HEK293 (cell line): Measurements from ENCODE around the gene TECPR2.

Experiments
- CTCF ChIA-PET: fragments of 350-600 bp; formaldehyde crosslinking; extraction: SDS; loops from one replicate; lab custom pipeline; 2021; ENCODE audit warnings: antibody characterized with exemption; lab: Yijun Ruan, JAX
- POLR2A ChIA-PET: fragments of 300-600 bp; formaldehyde crosslinking; extraction: SDS; loops from one replicate; lab custom pipeline; 2020; ENCODE audit warnings: antibody characterized with exemption, inconsistent platforms; lab: Yijun Ruan, JAX
- H3K27ac ChIP-seq: fragments of 200-500 bp; sonication (Bioruptor generic); 2 replicates; pipeline ENCODE4 v1.5.1; 2014; ENCODE audit warnings: low read depth, low read length, control low read depth, inconsistent platforms; ENCODE audit errors: extremely low read depth
- H3K36me3 ChIP-seq, 2 experiments: fragments of 200-500 bp in 1 of 2; sonication (Bioruptor generic) in 1 of 2; 1 replicate in 1 of 2; 2 replicates in 1 of 2; pipeline ENCODE4 v1.5.1; 2014 to 2017; ENCODE audit warnings: inconsistent platforms in 2 of 2, low read length in 2 of 2; ENCODE audit not compliant: control insufficient read depth in 2 of 2, insufficient read depth in 1 of 2
- H3K4me1 ChIP-seq: fragments of 200-500 bp; sonication (Bioruptor generic); 2 replicates; pipeline ENCODE4 v1.5.1; 2014; ENCODE audit warnings: mild to moderate bottlenecking, low read length, inconsistent platforms; ENCODE audit not compliant: control insufficient read depth, insufficient read depth
- H3K4me3 ChIP-seq: 2 replicates; pipeline ENCODE4 v1.5.1; 2011; ENCODE audit warnings: low read depth, mild to moderate bottlenecking, control low read depth, low read length, moderate library complexity
- H3K9me3 ChIP-seq: fragments of 200-500 bp; sonication (Bioruptor generic); 2 replicates; pipeline ENCODE4 v1.5.1; 2014; ENCODE audit warnings: low read depth, low read length, inconsistent platforms; ENCODE audit not compliant: control insufficient read depth, insufficient read depth
- FEZF1 ChIP-seq: fragments of 450-650 bp; formaldehyde crosslinking; IDR thresholded peaks from 2 replicates; pipeline ENCODE4 v1.5.1; 2016; ENCODE audit warnings: missing biosample characterization, missing genetic modification characterization
- GLI4 ChIP-seq: fragments of 450-650 bp; formaldehyde crosslinking; IDR thresholded peaks from 2 replicates; pipeline ENCODE4 v1.5.1; 2016; ENCODE audit warnings: missing biosample characterization, missing genetic modification characterization
- HOXA7 ChIP-seq: sonication (generic); formaldehyde crosslinking; IDR thresholded peaks from 2 replicates; pipeline ENCODE4 v1.8.1; 2022; ENCODE audit warnings: missing genetic modification reagents, borderline replicate concordance
- KLF7 ChIP-seq: fragments of 450-650 bp; formaldehyde crosslinking; IDR thresholded peaks from 2 replicates; pipeline ENCODE4 v1.5.1; 2016; ENCODE audit warnings: missing biosample characterization, missing genetic modification characterization, borderline replicate concordance
- PRDM1 ChIP-seq: fragments of 450-650 bp; formaldehyde crosslinking; IDR thresholded peaks from 2 replicates; pipeline ENCODE4; 2016; ENCODE audit warnings: missing biosample characterization, missing genetic modification characterization
- SP7 ChIP-seq: fragments of 450-650 bp; formaldehyde crosslinking; IDR thresholded peaks from 2 replicates; pipeline ENCODE4 v1.5.1; 2016; ENCODE audit warnings: missing biosample characterization, missing genetic modification characterization
- TRIM28 ChIP-seq: IDR thresholded peaks from 2 replicates; pipeline ENCODE4 v1.6.1; 2011; ENCODE audit warnings: low read length, control low read depth, borderline replicate concordance
- ZBTB1 ChIP-seq: fragments of 450-650 bp; formaldehyde crosslinking; IDR thresholded peaks from 2 replicates; pipeline ENCODE4 v1.5.1; 2016; ENCODE audit warnings: missing biosample characterization, missing genetic modification characterization
- ZFHX2 ChIP-seq: fragments of 450-650 bp; formaldehyde crosslinking; conservative IDR thresholded peaks from 2 replicates; pipeline ENCODE4 v1.5.1; 2016; ENCODE audit warnings: missing biosample characterization, missing genetic modification characterization
- ZFP37 ChIP-seq: fragments of 450-650 bp; formaldehyde crosslinking; IDR thresholded peaks from 2 replicates; pipeline ENCODE4 v1.5.1; 2016; ENCODE audit warnings: missing biosample characterization, missing genetic modification characterization
- ZNF133 ChIP-seq: fragments of 450-650 bp; formaldehyde crosslinking; IDR thresholded peaks from 2 replicates; pipeline ENCODE4 v1.5.1; 2016; ENCODE audit warnings: missing biosample characterization, missing genetic modification characterization
- ZNF155 ChIP-seq: fragments of 450-650 bp; formaldehyde crosslinking; IDR thresholded peaks from 2 replicates; pipeline ENCODE4 v1.5.1; 2016; ENCODE audit warnings: missing biosample characterization, missing genetic modification characterization
- ZNF169 ChIP-seq: fragments of 450-650 bp; formaldehyde crosslinking; IDR thresholded peaks from 2 replicates; pipeline ENCODE4 v1.5.1; 2016; ENCODE audit warnings: missing biosample characterization, missing genetic modification characterization
- ZNF248 ChIP-seq: fragments of 450-650 bp; formaldehyde crosslinking; IDR thresholded peaks from 2 replicates; pipeline ENCODE4 v1.5.1; 2017; ENCODE audit warnings: missing biosample characterization, missing genetic modification characterization
- ZNF391 ChIP-seq: fragments of 450-650 bp; formaldehyde crosslinking; IDR thresholded peaks from 2 replicates; pipeline ENCODE4 v1.5.1; 2016; ENCODE audit warnings: low read depth, missing biosample characterization, missing genetic modification characterization, borderline replicate concordance
- ZNF544 ChIP-seq: fragments of 450-650 bp; formaldehyde crosslinking; IDR thresholded peaks from 2 replicates; pipeline ENCODE4 v1.5.0; 2017; ENCODE audit warnings: missing biosample characterization, missing genetic modification characterization
- ZNF560 ChIP-seq: fragments of 450-650 bp; formaldehyde crosslinking; IDR thresholded peaks from 2 replicates; pipeline ENCODE4 v1.5.1; 2017; ENCODE audit warnings: missing biosample characterization, missing genetic modification characterization, borderline replicate concordance
- ZNF677 ChIP-seq: fragments of 450-650 bp; IDR thresholded peaks from 2 replicates; pipeline ENCODE4 v1.5.0; 2018; ENCODE audit warnings: missing biosample characterization, mild to moderate bottlenecking, missing genetic modification characterization, moderate library complexity
- ZNF707 ChIP-seq: fragments of 450-650 bp; formaldehyde crosslinking; IDR thresholded peaks from 2 replicates; pipeline ENCODE4 v1.5.1; 2016; ENCODE audit warnings: missing biosample characterization, missing genetic modification characterization
- TF ChIP-seq, protein P1 (sequence below): fragments of 450-650 bp; formaldehyde crosslinking; IDR thresholded peaks from 2 replicates; pipeline ENCODE4 v1.5.1; 2016; ENCODE audit warnings: missing biosample characterization, missing genetic modification characterization
- TF ChIP-seq, protein P2 (sequence below): fragments of 450-650 bp; formaldehyde crosslinking; IDR thresholded peaks from 2 replicates; pipeline ENCODE4 v1.5.1; 2017; ENCODE audit warnings: missing biosample characterization, missing genetic modification characterization
- TF ChIP-seq, protein P3 (sequence below): fragments of 450-650 bp; formaldehyde crosslinking; IDR thresholded peaks from 2 replicates; pipeline ENCODE4 v1.5.1; 2016; ENCODE audit warnings: missing biosample characterization, missing genetic modification characterization

Gene TECPR2

DNA sequence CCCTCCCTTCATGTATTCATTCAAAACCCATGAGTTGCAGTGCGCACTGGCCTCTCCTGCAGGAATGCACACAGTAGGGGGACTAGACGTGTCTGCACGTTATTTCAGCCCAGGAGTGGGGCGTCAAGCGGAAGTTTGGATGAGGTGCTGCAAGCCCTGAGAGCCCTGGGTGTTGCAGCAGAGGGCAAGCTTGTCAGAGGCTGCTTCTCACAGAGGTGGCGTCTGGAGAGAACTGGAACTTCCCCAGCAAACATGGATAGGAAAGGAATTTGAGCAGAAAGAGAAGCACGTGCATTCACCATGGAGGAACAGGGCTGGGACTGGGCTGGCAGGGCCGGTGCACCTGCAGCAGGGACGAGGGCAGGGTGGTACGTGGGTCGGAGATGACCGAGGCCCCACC lies 64.9 kb downstream of the TECPR2 start:
- POLR2A ChIA-PET = no interaction called here
- CTCF ChIA-PET = no interaction called here
- H3K4me1 ChIP-seq = no peaks in the 10 kb centered on the region
- peak; percentile 95 for TF ChIP-seq ZNF707
- TF ChIP-seq SP7 (tag by site-specific recombination) = no peak
- TF ChIP-seq GLI4 (tag by site-specific recombination) = no peak
- TF ChIP-seq, all 188 proteins: peak for 1
- Histone ChIP-seq H3K27ac (no peak overlapping the region), H3K36me3 (peaks cover 0 to 55% of the 10 kb centered on the region in 2 experiments; a peak in 2 of 3 replicates), H3K9me3 (no peaks in the 10 kb centered on the region), H3K4me3 (no peak overlapping the region)

DNA sequence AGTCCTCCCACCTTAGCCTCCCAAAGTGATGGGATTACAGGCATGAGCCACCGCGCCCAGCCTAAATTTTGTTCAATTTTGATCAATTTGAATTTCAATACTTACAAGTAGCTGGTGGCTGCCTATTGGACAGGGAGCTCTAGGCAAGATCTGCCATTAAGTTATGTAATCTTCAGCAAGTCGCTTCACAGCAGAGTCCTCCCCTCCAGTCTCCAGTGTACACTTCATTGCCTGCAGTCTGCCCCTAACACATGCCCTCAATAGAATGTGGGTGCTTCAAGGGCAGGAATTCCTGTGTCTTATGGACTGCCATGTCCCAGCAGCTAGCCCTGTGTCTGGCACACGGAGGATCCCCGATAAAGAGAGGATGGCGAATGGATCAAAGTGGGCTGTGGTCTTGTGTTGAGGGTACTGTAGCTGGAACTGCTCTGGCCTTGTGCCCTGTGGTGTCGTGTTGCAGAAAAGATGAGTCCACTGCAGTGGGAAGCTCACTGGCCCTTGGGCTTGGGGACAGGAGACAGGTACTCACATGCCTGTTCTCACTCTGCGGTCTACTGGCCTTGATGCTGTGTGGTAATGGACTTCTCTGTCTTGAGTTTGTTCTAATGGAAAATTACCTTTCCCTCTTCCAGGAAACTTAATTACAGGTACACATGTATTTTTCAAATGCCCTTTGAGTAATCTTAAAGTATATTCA lies 67.6 kb downstream of the TECPR2 start:
- Histone ChIP-seq H3K9me3 (no peaks in the 10 kb centered on the region), H3K4me1 (no peaks in the 10 kb centered on the region), H3K36me3 (peaks cover 0 to 58% of the 10 kb centered on the region in 2 experiments; a peak in 2 of 3 replicates), H3K4me3 (no peak overlapping the region), H3K27ac (no peak overlapping the region)
- ChIA-PET POLR2A (interaction anchor here (0.7 kb wide), 1 partner anchor 48 kb away, joined by 4 read pairs; no protein-coding TSS in a partner anchor), CTCF (interaction anchor here (0.6 to 2.0 kb wide), 2 partner anchors 8 to 1697 kb away, joined by 4 to 6 read pairs; no protein-coding TSS in a partner anchor)
- TF ChIP-seq ZBTB1 = no peak
- no peak for TF ChIP-seq KLF7
- TF ChIP-seq, protein P1, sequence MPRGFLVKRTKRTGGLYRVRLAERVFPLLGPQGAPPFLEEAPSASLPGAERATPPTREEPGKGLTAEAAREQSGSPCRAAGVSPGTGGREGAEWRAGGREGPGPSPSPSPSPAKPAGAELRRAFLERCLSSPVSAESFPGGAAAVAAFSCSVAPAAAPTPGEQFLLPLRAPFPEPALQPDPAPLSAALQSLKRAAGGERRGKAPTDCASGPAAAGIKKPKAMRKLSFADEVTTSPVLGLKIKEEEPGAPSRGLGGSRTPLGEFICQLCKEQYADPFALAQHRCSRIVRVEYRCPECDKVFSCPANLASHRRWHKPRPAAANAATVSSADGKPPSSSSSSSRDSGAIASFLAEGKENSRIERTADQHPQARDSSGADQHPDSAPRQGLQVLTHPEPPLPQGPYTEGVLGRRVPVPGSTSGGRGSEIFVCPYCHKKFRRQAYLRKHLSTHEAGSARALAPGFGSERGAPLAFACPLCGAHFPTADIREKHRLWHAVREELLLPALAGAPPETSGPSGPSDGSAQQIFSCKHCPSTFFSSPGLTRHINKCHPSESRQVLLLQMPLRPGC (tag by site-specific recombination) = no peak
- TF ChIP-seq ZNF133 (tag by site-specific recombination) = no peak
- no peak for TF ChIP-seq ZNF677 (tag by site-specific recombination)
- TF ChIP-seq, protein P2, sequence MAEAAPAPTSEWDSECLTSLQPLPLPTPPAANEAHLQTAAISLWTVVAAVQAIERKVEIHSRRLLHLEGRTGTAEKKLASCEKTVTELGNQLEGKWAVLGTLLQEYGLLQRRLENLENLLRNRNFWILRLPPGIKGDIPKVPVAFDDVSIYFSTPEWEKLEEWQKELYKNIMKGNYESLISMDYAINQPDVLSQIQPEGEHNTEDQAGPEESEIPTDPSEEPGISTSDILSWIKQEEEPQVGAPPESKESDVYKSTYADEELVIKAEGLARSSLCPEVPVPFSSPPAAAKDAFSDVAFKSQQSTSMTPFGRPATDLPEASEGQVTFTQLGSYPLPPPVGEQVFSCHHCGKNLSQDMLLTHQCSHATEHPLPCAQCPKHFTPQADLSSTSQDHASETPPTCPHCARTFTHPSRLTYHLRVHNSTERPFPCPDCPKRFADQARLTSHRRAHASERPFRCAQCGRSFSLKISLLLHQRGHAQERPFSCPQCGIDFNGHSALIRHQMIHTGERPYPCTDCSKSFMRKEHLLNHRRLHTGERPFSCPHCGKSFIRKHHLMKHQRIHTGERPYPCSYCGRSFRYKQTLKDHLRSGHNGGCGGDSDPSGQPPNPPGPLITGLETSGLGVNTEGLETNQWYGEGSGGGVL (tag by site-specific recombination) = no peak
- TF ChIP-seq ZFP37 (tag by site-specific recombination) = no peak
- no peak for TF ChIP-seq ZNF391
- TF ChIP-seq HOXA7 (CRISPR knock-in tag) = no peak
- no peak for TF ChIP-seq ZNF560 (tag by site-specific recombination)
- no peak for TF ChIP-seq ZNF544 (tag by site-specific recombination)
- TF ChIP-seq ZNF169 (tag by site-specific recombination) = no peak
- TF ChIP-seq ZNF155 (tag by site-specific recombination) = no peak
- TF ChIP-seq ZNF248 = no peak
- TF ChIP-seq PRDM1 = no peak
- TF ChIP-seq FEZF1 (tag by site-specific recombination) = no peak
- TF ChIP-seq TRIM28 = no peak

- Histone ChIP-seq H3K36me3 (peaks cover 0 to 63% of the 10 kb centered on the region in 2 experiments; a peak in 2 of 3 replicates), H3K9me3 (no peaks in the 10 kb centered on the region), H3K4me3 (no peak overlapping the region), H3K27ac (no peak overlapping the region), H3K4me1 (no peaks in the 10 kb centered on the region)
- POLR2A ChIA-PET = no interaction called here
- TF ChIP-seq, protein P3, sequence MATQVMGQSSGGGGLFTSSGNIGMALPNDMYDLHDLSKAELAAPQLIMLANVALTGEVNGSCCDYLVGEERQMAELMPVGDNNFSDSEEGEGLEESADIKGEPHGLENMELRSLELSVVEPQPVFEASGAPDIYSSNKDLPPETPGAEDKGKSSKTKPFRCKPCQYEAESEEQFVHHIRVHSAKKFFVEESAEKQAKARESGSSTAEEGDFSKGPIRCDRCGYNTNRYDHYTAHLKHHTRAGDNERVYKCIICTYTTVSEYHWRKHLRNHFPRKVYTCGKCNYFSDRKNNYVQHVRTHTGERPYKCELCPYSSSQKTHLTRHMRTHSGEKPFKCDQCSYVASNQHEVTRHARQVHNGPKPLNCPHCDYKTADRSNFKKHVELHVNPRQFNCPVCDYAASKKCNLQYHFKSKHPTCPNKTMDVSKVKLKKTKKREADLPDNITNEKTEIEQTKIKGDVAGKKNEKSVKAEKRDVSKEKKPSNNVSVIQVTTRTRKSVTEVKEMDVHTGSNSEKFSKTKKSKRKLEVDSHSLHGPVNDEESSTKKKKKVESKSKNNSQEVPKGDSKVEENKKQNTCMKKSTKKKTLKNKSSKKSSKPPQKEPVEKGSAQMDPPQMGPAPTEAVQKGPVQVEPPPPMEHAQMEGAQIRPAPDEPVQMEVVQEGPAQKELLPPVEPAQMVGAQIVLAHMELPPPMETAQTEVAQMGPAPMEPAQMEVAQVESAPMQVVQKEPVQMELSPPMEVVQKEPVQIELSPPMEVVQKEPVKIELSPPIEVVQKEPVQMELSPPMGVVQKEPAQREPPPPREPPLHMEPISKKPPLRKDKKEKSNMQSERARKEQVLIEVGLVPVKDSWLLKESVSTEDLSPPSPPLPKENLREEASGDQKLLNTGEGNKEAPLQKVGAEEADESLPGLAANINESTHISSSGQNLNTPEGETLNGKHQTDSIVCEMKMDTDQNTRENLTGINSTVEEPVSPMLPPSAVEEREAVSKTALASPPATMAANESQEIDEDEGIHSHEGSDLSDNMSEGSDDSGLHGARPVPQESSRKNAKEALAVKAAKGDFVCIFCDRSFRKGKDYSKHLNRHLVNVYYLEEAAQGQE = no peak
- no peak for TF ChIP-seq ZFHX2 (tag by site-specific recombination)
- CTCF ChIA-PET = no interaction called here
Measured at GRCh38 chr14:102431751-102432150, 69.0 kb downstream of the TECPR2 start.
